DND-41 (cell line): ENCODE measurements around the gene TRAF1.

Experiments
- ATAC-seq: fragments of 200-7000 bp; cut with Tn5 transposase; 3 replicates; pipeline ENCODE4 v1.9.1; 2021; ENCODE audit warnings: low read depth; ENCODE audit not compliant: insufficient read depth
- DNase-seq: peaks from one replicate; pipeline ENCODE4 v3.0.0-alpha.2; 2020
- H2AFZ ChIP-seq: 2 replicates; pipeline ENCODE4 v1.6.0; 2012; ENCODE audit warnings: low read depth, low read length
- H3K27ac ChIP-seq: 2 replicates; pipeline ENCODE4 v1.5.1; 2012; ENCODE audit warnings: low read length, inconsistent platforms
- H3K27me3 ChIP-seq: fragments of 200-600 bp; sonication (generic); 2 replicates; pipeline ENCODE4 v1.6.0; 2012; ENCODE audit warnings: low read length, mild to moderate bottlenecking, inconsistent platforms; ENCODE audit not compliant: insufficient read depth, poor library complexity
- H3K36me3 ChIP-seq: 2 replicates; pipeline ENCODE4 v1.5.1; 2012; ENCODE audit warnings: low read length, inconsistent platforms; ENCODE audit not compliant: insufficient read depth
- H3K4me1 ChIP-seq: 2 replicates; pipeline ENCODE4 v1.5.1; 2012; ENCODE audit warnings: mild to moderate bottlenecking, low read length; ENCODE audit not compliant: insufficient read depth
- H3K4me2 ChIP-seq: 2 replicates; pipeline ENCODE4 v1.6.0; 2012; ENCODE audit warnings: mild to moderate bottlenecking, moderate library complexity, low read length, inconsistent platforms; ENCODE audit not compliant: insufficient read depth
- H3K4me3 ChIP-seq, 2 experiments: fragments of 200-600 bp in 1 of 2; shearing (Covaris generic) in 1 of 2; 2 replicates each; pipeline ENCODE4 v1.5.1; 2012 to 2016; ENCODE audit warnings: inconsistent platforms in 2 of 2, low read length in 2 of 2, mild to moderate bottlenecking in 2 of 2, low read depth in 1 of 2, moderate library complexity in 1 of 2
- H3K79me2 ChIP-seq: 2 replicates; pipeline ENCODE4 v1.6.0; 2012; ENCODE audit warnings: low read length, inconsistent platforms; ENCODE audit not compliant: insufficient read depth
- H3K9ac ChIP-seq: 2 replicates; pipeline ENCODE4 v1.6.0; 2012; ENCODE audit warnings: low read depth, mild to moderate bottlenecking, inconsistent platforms, low read length, moderate library complexity
- H3K9me3 ChIP-seq: 2 replicates; pipeline ENCODE4 v1.5.1; 2012; ENCODE audit warnings: low read length, moderate library complexity, mild to moderate bottlenecking, inconsistent platforms; ENCODE audit not compliant: insufficient read depth, severe bottlenecking
- H4K20me1 ChIP-seq: 2 replicates; pipeline ENCODE4 v1.6.0; 2012; ENCODE audit warnings: low read length; ENCODE audit not compliant: insufficient read depth
- EZH2 ChIP-seq: IDR thresholded peaks from 3 replicates; pipeline ENCODE4 v1.6.1; 2012; ENCODE audit warnings: borderline replicate concordance, low read depth, mild to moderate bottlenecking, moderate library complexity, low read length, inconsistent platforms; ENCODE audit not compliant: severe bottlenecking
- TF ChIP-seq, protein P1 (sequence below): IDR thresholded peaks from 2 replicates; pipeline ENCODE4 v1.5.1; 2012; ENCODE audit warnings: borderline replicate concordance, low read length, moderate library complexity, mild to moderate bottlenecking; ENCODE audit not compliant: poor library complexity, severe bottlenecking; ENCODE audit errors: extremely low read depth

TRAF1 gene

DNA sequence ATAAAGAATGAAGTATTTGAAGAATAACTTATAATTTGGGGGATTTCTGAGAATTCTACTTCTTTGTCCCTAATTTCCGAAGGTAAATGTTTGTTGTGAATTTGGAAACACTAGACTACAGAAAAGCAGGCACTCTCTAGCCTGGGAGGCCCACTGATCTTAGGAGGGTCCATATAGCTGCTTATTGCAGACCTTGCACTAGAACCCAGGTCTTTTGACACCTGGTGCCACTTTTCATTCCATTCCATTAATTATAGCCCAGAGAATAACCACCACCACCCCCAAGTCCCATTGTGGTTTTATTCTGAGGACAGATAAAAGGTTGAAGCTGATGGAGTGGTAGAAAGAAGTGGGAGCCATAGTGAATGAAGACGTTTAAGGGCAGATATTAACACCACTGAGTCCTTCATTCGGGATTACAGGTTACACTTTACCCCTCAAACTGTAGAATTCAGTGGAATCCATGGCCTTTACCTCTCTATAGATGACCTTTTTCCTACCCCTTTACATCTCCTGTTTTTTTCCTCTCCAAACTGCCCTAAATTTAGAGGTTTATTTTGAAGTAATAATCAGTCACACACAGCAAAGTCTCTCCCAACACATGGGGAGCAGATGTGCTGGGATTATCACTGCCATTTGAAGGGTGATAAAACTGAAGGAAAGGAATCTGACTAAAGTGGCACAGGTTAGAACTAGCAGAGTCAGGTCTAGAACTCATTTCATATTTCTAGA is 71.8 kb downstream of the TRAF1 start:
- H3K27ac ChIP-seq: no peak overlapping the region
- H3K4me2 ChIP-seq: no peak overlapping the region
- TF ChIP-seq, protein P1, sequence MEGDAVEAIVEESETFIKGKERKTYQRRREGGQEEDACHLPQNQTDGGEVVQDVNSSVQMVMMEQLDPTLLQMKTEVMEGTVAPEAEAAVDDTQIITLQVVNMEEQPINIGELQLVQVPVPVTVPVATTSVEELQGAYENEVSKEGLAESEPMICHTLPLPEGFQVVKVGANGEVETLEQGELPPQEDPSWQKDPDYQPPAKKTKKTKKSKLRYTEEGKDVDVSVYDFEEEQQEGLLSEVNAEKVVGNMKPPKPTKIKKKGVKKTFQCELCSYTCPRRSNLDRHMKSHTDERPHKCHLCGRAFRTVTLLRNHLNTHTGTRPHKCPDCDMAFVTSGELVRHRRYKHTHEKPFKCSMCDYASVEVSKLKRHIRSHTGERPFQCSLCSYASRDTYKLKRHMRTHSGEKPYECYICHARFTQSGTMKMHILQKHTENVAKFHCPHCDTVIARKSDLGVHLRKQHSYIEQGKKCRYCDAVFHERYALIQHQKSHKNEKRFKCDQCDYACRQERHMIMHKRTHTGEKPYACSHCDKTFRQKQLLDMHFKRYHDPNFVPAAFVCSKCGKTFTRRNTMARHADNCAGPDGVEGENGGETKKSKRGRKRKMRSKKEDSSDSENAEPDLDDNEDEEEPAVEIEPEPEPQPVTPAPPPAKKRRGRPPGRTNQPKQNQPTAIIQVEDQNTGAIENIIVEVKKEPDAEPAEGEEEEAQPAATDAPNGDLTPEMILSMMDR: no peak
- TF ChIP-seq EZH2: no peak
- no peak overlapping the region for H2AFZ ChIP-seq
- no peak for DNase-seq
- no peaks in the 10 kb centered on the region for H3K27me3 ChIP-seq
- H3K9me3 ChIP-seq: no peaks in the 10 kb centered on the region
- H3K36me3 ChIP-seq: peaks cover 87% of the 10 kb centered on the region
- no peaks in the 10 kb centered on the region for H3K4me1 ChIP-seq
- no peak overlapping the region for H3K9ac ChIP-seq
- H3K79me2 ChIP-seq: no peaks in the 10 kb centered on the region
- no peak overlapping the region for H3K4me3 ChIP-seq
- no peaks in the 10 kb centered on the region for H4K20me1 ChIP-seq
- no peak for ATAC-seq

DNA sequence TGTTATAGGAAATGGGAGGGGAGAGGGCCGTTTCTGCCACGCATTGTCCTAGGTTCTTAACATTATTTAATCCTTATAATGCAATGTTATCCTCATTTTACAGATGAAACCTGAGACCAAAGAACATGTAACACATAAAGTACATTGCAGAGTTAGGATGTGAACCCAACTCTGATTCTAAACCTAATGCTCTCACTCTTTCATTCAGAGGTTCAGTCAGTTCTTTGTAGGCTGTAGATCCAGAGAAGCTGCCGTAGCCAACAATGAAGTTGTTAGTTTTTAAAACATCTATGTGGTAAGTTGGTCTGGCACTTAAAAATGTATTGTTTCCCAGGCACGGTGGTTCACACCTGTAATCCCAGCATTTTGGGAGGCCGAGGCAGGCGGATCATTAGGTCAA is 73.4 kb downstream of the TRAF1 start:
- no peak overlapping the region for H3K4me3 ChIP-seq
- H3K27me3 ChIP-seq: no peaks in the 10 kb centered on the region
- H3K36me3 ChIP-seq: peaks cover 80% of the 10 kb centered on the region
- H3K4me1 ChIP-seq: no peaks in the 10 kb centered on the region
- H3K9me3 ChIP-seq: no peaks in the 10 kb centered on the region
- DNase-seq (no peak), ATAC-seq (no peak)
- H3K27ac ChIP-seq: no peak overlapping the region
- H3K79me2 ChIP-seq: no peaks in the 10 kb centered on the region
- H2AFZ ChIP-seq: no peak overlapping the region
- no peak for TF ChIP-seq EZH2
- TF ChIP-seq, protein P1: no peak
- H3K9ac ChIP-seq: no peak overlapping the region
- H3K4me2 ChIP-seq: no peak overlapping the region
- no peaks in the 10 kb centered on the region for H4K20me1 ChIP-seq
